Measurements from ENCODE around the gene STAG2.
"Not testable (repeated sequence)": the region's sequence is repeated elsewhere in the genome, so short reads cannot be mapped to it uniquely, and the experiment has no call there.

Gene STAG2

GRCh38 chrX:124084417-124084816, 122.9 kb downstream of the STAG2 start:
- DNase-seq, result not testable (repeated sequence)

GRCh38 chrX:124085063-124085462, 123.6 kb downstream of the STAG2 start:
- no peak for DNase-seq

GRCh38 chrX:124086411-124086810, 124.9 kb downstream of the STAG2 start:
- no peak for DNase-seq

DNA sequence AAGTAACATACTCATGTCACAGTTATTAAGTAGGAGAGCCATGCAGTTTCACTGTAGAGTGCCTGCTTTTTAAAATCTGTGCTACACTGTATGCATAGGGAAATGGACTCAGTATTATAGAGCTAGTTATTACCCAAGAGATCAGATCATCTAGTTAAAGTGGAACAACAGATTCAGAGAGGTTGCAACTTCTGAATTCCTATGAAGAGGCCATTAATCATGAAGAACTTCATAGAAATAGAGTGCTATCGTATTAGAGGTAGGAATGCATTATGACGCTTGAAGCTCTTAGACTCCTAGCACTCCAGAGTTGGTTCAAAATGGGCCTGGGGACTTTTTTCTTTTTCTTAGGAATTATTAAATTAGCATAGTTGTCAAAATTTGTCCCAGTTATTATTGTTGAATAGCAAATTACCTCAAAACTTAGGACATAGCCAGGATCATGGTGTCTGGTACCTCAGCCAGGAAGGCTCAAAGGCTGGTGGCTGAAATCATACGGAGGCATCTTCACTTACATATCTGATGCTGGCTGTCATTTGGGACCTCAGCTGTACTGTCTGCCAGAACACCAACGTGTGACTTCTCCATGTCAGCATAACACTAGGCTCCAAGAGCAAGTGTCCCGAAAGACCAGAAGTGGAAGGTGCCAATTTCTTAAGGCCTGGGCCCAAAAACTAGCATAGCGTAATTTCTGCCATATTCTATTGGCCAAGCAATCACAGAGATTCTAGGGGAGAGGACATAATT, 125.7 kb downstream of the STAG2 start:
- no peak for DNase-seq

DNA sequence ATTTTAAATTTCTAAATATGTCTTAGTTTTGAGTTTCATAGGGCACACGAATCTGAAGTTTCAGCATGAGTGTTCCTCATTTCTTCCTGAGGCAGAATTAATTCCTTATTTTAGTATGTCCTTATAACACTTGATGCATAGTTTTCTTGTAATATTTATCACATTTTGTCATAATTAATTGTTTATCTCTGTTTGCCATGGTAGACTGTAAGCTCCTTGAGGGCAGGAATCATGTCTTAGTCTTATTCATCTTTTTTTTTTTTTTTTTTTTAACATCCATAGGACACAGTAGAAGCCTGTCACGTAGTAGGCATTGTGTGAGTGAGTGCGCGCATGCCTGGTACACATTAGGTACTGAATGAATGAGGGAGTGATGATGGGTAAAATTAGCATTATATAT, 131.7 kb downstream of the STAG2 start:
- DNase-seq, result no peak

DNA sequence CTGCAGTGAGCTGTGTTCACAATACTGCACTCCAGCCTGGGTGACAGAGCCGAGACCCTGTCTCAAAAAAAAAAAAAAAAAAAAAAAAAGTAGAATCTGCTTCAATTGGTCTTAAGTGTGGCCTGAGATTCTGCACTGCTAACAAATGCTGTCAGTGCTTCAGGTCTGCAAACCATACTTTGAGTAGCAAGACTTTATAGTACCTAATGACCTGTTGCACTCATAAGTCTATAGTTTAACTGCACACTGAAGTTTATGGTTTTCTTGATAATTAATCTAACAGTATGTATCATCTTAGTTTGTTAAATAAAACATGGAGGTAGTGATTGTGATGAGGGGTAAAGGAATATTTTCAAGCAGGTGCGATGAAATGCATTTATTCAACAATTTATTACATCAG, 135.6 kb downstream of the STAG2 start:
- no peak for DNase-seq

DNA sequence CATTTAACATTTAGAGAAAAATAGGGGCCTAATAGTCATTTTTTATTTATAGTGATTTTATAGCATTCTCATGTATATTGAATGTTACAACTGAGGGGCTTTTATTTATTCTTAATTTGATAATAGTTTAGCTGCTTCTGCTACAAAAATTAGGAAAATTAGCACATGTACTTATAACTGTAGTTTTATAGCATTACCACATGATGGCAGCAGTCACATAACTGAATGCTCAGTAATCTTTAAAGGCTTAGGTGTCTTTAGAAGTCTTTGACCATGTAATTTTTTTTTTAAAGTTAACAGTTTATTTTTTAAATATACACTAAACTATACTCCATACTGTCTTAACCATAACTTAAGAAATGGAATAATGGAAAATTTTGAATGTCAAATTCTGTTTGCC, 136.6 kb downstream of the STAG2 start:
- peak; percentile 6 for DNase-seq

DNA sequence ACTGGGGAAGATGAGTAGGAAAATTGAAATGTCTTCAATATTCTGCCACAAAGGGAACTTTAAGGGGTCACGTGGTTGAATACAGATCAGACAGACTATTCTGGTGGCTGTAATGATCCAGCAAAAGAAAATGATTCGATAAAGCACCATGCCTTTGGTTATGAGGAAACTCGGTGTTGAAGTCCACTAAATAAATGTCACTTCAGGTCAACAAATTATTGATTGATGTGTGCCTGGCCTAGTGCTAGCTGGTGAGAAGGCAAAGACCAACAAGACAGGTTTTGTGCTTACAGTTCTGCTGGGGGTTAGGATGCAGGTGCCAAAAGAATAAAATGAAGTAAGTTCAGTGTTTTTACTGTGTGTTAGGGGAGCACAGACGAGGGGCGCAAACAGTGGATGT, 142.5 kb downstream of the STAG2 start:
- DNase-seq, result no peak

- DNase-seq, result not testable (repeated sequence)
These were observed 143.0 kb downstream of the STAG2 start for GRCh38 chrX:124104512-124104911.

GRCh38 chrX:124113621-124114600, 152.4 kb downstream of the STAG2 start:
- no peak for DNase-seq

DNA sequence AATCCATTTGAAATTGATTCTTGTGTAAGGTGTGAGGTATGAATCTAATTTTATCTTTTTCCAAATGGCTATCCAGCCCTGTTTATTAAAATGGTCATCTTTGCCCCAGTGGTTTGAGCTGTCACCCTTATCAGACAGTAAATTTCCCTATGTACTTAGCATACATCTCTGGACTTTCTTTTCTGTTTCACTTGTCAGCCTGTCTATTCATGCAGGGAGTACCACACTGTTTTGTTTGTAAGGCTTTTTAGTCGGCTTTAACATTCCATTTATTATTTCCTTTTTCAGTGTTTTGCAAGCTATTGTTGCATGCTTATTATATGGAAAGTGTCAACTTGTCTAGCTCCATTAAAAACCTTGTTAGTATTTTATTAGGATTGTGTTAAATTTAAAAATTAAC, 155.8 kb downstream of the STAG2 start:
- no peak for DNase-seq

- no peak for DNase-seq
These were observed 164.0 kb downstream of the STAG2 start for GRCh38 chrX:124125471-124125870.

DNA sequence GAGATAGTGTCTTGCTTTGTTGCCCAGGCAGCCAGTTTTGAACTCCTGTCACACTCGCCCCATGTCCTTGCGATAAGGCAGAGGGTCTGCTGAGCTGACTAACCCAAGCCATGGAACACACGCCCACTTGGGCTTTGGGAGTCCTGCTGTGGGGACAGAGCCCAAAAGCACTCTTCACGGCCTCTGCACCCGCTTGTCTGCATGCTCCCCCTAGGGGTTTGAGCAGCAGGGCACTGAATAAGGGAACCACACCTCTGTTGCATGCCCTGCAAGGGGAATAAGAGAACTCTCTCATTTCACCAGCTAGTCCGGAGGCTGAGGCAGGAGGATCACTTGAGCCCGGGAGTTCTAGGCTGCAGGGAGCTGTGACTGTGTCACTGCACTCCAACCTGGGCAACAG, 166.0 kb downstream of the STAG2 start:
- DNase-seq, result no peak

DNA sequence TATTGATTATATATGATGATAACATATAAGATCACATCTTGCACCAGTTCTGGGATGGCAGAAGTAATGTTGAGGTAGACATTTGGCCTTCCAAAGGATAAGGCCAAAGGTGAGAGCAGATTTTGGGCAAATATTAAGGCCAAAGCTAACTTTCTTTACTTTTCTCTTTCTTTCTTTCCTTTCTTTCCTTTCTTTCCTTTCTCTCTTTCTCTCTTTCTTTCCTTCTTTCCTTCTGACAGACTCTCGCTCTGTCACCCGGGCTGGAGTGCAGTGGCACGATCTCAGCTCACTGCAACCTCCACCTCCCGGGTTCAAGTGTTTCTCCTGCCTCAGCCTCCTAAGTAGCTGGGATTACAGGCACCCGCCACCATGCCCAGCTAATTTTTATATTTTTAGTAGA, 170.9 kb downstream of the STAG2 start:
- not testable (repeated sequence) for DNase-seq

- no peak for DNase-seq
These were observed 184.2 kb downstream of the STAG2 start for GRCh38 chrX:124145749-124146148.

GRCh38 chrX:124151195-124151594, 189.7 kb downstream of the STAG2 start:
- no peak for DNase-seq

Data from GDM1 (cell line).